GM12878 (cell line): ENCODE results near the gene OR11H7.

ENCODE experiments used
- CTCF ChIP-seq, 3 experiments: IDR thresholded peaks in 2 of 3; conservative IDR thresholded peaks in 1 of 3; 2 replicates each; pipeline ENCODE4 v1.5.1; 2011; ENCODE audit warnings: low read depth in 3 of 3, low read length in 3 of 3, mild to moderate bottlenecking in 3 of 3, control low read depth in 2 of 3, moderate library complexity in 2 of 3, inconsistent platforms in 1 of 3, mixed read lengths in 1 of 3; ENCODE audit not compliant: control insufficient read depth in 2 of 3, insufficient read depth in 1 of 3; ENCODE audit errors: extremely low read depth in 1 of 3
- NR2C2 ChIP-seq: IDR thresholded peaks from 2 replicates; pipeline ENCODE4 v1.6.1; 2011; ENCODE audit warnings: borderline replicate concordance, low read depth; ENCODE audit not compliant: control insufficient read depth, insufficient read length
- POLR2A ChIP-seq: IDR thresholded peaks from 2 replicates; pipeline ENCODE4 v1.6.1; 2011; ENCODE audit warnings: low read depth, mild to moderate bottlenecking, low read length
- RUNX3 ChIP-seq: IDR thresholded peaks from 2 replicates; pipeline ENCODE4 v1.6.1; 2012; ENCODE audit warnings: low read length, inconsistent platforms
- SIN3A ChIP-seq: IDR thresholded peaks from 2 replicates; pipeline ENCODE4 v1.6.1; 2012; ENCODE audit warnings: low read depth, low read length, improper control_type of control experiment

DNA sequence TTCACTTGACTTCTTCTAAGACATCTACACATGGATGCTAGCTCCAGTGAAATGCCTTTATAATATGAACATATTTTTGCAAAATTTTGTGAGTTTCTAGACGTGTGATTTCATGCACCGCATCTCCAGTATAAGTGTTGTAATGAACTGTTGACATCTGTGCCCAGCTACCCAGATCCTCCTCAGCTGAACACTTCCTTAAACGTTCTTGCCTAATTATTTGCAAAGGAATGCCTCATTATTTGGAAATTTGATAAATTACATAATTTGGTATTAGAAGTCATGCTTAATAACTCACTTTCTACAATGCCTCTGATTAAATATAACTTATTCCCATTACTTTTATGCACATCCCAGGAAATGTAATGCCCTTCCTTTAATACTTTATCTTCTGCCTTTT lies 24.1 kb upstream of the OR11H7 start:
- TF ChIP-seq NR2C2 (no peak), CTCF (IDR thresholded peaks at IDR 0.05 in 2 of 3, conservative IDR thresholded peaks at IDR 0.05 in 1 of 3; ENCODE audit: control insufficient read depth in 2 of 3, extremely low read depth in 1 of 3, insufficient read depth in 1 of 3, low read depth in 3 of 3, low read length in 3 of 3) (no peak), RUNX3 (no peak), SIN3A (no peak), POLR2A (no peak)
